Fibroblast of villous mesenchyme (primary cell): ENCODE data around the gene KRTAP4-3. TPM values are rescaled to one million over a fixed set of nuclear protein-coding genes. Genes with fewer than 3 reads are reported as not detected.
"Not testable (repeated sequence)": the region's sequence is repeated elsewhere in the genome, so short reads cannot be mapped to it uniquely, and the experiment has no call there.

ENCODE experiments used
- DNase-seq: peaks from one replicate; pipeline ENCODE4 v3.0.0-alpha.2; 2010; ENCODE audit warnings: low read depth
- H3K4me3 ChIP-seq: 2 replicates; pipeline ENCODE4 v1.5.1; 2011; ENCODE audit warnings: low read depth, mild to moderate bottlenecking, low read length
- CTCF ChIP-seq: IDR thresholded peaks from 2 replicates; pipeline ENCODE4 v1.5.1; 2012; ENCODE audit warnings: low read depth, mild to moderate bottlenecking, low read length; ENCODE audit not compliant: insufficient read depth
- total RNA-seq: library from RNA; depleted of rRNA; stranded (reverse); fragments of >200 nt; gene quantifications from 2 replicates; pipeline ENCODE4 v1.2.3, GENCODE V29; 2012

KRTAP4-3 gene
- total RNA-seq, 1 donor: not detected

GRCh38 chr17:41190328-41190727 is 22.3 kb upstream of the KRTAP4-3 start:
- DNase-seq: no peak
- TF ChIP-seq CTCF: no peak
- no peak overlapping the region for H3K4me3 ChIP-seq

GRCh38 chr17:41189837-41190318 is 21.9 kb upstream of the KRTAP4-3 start, which contains the start of gene KRTAP9-1:
Gene KRTAP9-1 (plus strand): TSS chr17:41189887. CDS start chr17:41189887, 0 bp downstream.
- H3K4me3 ChIP-seq, DNase-seq: not testable (repeated sequence)

GRCh38 chr17:41186872-41187271 is 18.9 kb upstream of the KRTAP4-3 start:
- H3K4me3 ChIP-seq: no peak overlapping the region
- no peak for TF ChIP-seq CTCF
- no peak for DNase-seq

GRCh38 chr17:41185001-41185400 is 17.0 kb upstream of the KRTAP4-3 start:
- no peak for DNase-seq
- no peak overlapping the region for H3K4me3 ChIP-seq
- TF ChIP-seq CTCF: no peak

- DNase-seq: no peak
- no peak for TF ChIP-seq CTCF
- no peak within 1 kb of the TSS for H3K4me3 ChIP-seq
These were observed 16.5 kb upstream of the KRTAP4-3 start, which contains the start of gene KRTAP4-1 for GRCh38 chr17:41184480-41184961. Gene KRTAP4-1 (minus strand): TSS chr17:41184911. CDS start chr17:41184854, 57 bp downstream.

GRCh38 chr17:41178843-41179616 is 11.0 kb upstream of the KRTAP4-3 start:
- TF ChIP-seq CTCF: no peak
- no peak for DNase-seq
- H3K4me3 ChIP-seq: no peak overlapping the region

- DNase-seq: no peak
- H3K4me3 ChIP-seq: no peak overlapping the region
- TF ChIP-seq CTCF: no peak
These were observed 10.3 kb upstream of the KRTAP4-3 start for GRCh38 chr17:41178341-41178740.
